ENCODE results near the gene MZF1. TPM values are rescaled to one million over a fixed set of nuclear protein-coding genes. Genes with fewer than 3 reads are reported as not detected.

Gene MZF1
- total and polyA plus RNA-seq, 9 of the 15 experiments (the other 6 are each of a cell fraction or from before 2014, with no cell fraction given) = 0.31 to 29.3 (median 11.5) TPM

DNA sequence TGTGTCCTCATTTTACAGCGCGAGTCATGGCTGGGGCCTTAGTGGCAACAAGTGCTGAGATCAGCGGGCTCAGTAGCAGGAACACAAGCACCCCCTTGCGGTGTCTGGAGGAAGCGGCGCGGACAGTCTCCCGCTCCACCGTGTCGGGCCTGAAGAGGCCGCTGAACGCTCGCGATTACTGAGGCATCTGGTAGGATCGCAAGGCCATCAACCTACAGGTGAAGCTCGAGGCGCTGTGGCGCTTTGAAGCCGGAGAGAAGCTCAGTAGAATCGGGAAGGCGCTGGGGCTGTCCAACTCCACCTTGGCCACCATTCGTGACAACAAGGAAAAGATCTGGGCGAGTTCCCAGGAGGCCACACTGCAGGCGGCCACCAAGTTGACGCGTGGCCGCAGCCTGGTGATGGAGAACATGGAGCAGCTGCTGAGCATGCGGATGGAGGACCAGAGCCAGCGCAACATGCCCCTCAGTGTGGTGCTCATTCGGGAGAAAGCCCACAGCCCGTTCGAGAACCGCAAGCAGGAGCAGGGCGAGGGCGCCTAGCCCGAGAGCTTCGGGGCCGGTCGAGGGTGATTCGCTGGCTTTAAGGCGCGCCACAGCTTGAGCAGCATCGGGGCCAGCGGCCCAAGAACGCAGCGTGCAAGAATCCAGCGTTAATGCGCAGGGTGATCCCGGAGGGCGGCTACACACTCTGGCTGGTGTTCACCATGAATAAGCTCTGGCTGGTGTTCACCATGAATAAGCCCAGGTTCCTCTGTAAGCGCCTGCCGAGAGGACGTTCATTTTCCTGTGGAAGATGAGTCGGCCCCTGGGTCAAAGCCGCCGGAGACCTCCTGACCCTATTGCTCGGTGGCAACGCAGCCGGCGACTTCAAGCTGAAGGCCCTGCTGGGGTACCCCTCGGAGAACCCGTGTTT is 8.3 kb upstream of the MZF1 start (continued):
- TF ChIP-seq, protein P1, sequence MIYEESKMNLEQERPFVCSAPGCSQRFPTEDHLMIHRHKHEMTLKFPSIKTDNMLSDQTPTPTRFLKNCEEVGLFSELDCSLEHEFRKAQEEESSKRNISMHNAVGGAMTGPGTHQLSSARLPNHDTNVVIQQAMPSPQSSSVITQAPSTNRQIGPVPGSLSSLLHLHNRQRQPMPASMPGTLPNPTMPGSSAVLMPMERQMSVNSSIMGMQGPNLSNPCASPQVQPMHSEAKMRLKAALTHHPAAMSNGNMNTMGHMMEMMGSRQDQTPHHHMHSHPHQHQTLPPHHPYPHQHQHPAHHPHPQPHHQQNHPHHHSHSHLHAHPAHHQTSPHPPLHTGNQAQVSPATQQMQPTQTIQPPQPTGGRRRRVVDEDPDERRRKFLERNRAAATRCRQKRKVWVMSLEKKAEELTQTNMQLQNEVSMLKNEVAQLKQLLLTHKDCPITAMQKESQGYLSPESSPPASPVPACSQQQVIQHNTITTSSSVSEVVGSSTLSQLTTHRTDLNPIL (CRISPR knock-in tag; IDR thresholded peaks at IDR 0.05) = no peak
- TF ChIP-seq, protein P2, sequence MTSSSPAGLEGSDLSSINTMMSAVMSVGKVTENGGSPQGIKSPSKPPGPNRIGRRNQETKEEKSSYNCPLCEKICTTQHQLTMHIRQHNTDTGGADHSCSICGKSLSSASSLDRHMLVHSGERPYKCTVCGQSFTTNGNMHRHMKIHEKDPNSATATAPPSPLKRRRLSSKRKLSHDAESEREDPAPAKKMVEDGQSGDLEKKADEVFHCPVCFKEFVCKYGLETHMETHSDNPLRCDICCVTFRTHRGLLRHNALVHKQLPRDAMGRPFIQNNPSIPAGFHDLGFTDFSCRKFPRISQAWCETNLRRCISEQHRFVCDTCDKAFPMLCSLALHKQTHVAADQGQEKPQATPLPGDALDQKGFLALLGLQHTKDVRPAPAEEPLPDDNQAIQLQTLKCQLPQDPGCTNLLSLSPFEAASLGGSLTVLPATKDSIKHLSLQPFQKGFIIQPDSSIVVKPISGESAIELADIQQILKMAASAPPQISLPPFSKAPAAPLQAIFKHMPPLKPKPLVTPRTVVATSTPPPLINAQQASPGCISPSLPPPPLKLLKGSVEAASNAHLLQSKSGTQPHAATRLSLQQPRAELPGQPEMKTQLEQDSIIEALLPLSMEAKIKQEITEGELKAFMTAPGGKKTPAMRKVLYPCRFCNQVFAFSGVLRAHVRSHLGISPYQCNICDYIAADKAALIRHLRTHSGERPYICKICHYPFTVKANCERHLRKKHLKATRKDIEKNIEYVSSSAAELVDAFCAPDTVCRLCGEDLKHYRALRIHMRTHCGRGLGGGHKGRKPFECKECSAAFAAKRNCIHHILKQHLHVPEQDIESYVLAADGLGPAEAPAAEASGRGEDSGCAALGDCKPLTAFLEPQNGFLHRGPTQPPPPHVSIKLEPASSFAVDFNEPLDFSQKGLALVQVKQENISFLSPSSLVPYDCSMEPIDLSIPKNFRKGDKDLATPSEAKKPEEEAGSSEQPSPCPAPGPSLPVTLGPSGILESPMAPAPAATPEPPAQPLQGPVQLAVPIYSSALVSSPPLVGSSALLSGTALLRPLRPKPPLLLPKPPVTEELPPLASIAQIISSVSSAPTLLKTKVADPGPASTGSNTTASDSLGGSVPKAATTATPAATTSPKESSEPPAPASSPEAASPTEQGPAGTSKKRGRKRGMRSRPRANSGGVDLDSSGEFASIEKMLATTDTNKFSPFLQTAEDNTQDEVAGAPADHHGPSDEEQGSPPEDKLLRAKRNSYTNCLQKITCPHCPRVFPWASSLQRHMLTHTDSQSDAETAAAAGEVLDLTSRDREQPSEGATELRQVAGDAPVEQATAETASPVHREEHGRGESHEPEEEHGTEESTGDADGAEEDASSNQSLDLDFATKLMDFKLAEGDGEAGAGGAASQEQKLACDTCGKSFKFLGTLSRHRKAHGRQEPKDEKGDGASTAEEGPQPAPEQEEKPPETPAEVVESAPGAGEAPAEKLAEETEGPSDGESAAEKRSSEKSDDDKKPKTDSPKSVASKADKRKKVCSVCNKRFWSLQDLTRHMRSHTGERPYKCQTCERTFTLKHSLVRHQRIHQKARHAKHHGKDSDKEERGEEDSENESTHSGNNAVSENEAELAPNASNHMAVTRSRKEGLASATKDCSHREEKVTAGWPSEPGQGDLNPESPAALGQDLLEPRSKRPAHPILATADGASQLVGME (CRISPR knock-in tag; IDR thresholded peaks at IDR 0.05) = no peak
- TF ChIP-seq AFF1 (IDR thresholded peaks at IDR 0.05; ENCODE audit: low read depth in 1 of 2, partially characterized antibody in 2 of 2) (peak in 1 of 2 experiments; percentile 36), EGR1 (conservative IDR thresholded peaks at IDR 0.05) (no peak), LCOR (CRISPR knock-in tag; IDR thresholded peaks at IDR 0.05) (peak; percentile 73; the same call in 1 of the 2 replicates), ZNF695 (CRISPR knock-in tag; IDR thresholded peaks at IDR 0.05) (no peak), STAG1 (CRISPR knock-in tag; IDR thresholded peaks at IDR 0.05; ENCODE audit: borderline replicate concordance) (peak; percentile 59; the same call in 1 of the 2 replicates)
- TF ChIP-seq, protein P3, sequence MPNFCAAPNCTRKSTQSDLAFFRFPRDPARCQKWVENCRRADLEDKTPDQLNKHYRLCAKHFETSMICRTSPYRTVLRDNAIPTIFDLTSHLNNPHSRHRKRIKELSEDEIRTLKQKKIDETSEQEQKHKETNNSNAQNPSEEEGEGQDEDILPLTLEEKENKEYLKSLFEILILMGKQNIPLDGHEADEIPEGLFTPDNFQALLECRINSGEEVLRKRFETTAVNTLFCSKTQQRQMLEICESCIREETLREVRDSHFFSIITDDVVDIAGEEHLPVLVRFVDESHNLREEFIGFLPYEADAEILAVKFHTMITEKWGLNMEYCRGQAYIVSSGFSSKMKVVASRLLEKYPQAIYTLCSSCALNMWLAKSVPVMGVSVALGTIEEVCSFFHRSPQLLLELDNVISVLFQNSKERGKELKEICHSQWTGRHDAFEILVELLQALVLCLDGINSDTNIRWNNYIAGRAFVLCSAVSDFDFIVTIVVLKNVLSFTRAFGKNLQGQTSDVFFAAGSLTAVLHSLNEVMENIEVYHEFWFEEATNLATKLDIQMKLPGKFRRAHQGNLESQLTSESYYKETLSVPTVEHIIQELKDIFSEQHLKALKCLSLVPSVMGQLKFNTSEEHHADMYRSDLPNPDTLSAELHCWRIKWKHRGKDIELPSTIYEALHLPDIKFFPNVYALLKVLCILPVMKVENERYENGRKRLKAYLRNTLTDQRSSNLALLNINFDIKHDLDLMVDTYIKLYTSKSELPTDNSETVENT (CRISPR knock-in tag; IDR thresholded peaks at IDR 0.05) = no peak
- TF ChIP-seq, protein P4, sequence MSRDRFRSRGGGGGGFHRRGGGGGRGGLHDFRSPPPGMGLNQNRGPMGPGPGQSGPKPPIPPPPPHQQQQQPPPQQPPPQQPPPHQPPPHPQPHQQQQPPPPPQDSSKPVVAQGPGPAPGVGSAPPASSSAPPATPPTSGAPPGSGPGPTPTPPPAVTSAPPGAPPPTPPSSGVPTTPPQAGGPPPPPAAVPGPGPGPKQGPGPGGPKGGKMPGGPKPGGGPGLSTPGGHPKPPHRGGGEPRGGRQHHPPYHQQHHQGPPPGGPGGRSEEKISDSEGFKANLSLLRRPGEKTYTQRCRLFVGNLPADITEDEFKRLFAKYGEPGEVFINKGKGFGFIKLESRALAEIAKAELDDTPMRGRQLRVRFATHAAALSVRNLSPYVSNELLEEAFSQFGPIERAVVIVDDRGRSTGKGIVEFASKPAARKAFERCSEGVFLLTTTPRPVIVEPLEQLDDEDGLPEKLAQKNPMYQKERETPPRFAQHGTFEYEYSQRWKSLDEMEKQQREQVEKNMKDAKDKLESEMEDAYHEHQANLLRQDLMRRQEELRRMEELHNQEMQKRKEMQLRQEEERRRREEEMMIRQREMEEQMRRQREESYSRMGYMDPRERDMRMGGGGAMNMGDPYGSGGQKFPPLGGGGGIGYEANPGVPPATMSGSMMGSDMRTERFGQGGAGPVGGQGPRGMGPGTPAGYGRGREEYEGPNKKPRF (IDR thresholded peaks at IDR 0.05; ENCODE audit: low read depth, low read length) = no peak

All from K562 (cell line).